ENCODE results near the gene NHSL2. TPM values are rescaled to one million over a fixed set of nuclear protein-coding genes. Genes with fewer than 3 reads are reported as not detected.

The NHSL2 gene
- total RNA-seq, 2 donors from 2014 or later = 1.3 to 3.4 TPM

- intact Hi-C loops (cut with DNase I, micrococcal nuclease) = no loop called here
- no peak for ATAC-seq
- no peak for DNase-seq
These were observed 94.4 kb downstream of the NHSL2 start for GRCh38 chrX:72005046-72005445.

- no peak for DNase-seq
- ATAC-seq = no peak
- intact Hi-C loops (cut with DNase I, micrococcal nuclease) = no loop called here
These were observed 95.8 kb downstream of the NHSL2 start for GRCh38 chrX:72006461-72006860.

GRCh38 chrX:72009731-72010130, 99.1 kb downstream of the NHSL2 start:
- intact Hi-C loops (cut with DNase I, micrococcal nuclease) = loop anchor here in 1 of 2 donors (10.0 kb wide), 1 partner anchor 115 kb away; no protein-coding TSS in a partner anchor
- DNase-seq = no peak
- no peak for ATAC-seq

- DNase-seq = no peak
- intact Hi-C loops (cut with DNase I, micrococcal nuclease) = loop anchor here in 1 of 2 donors (10.0 kb wide), 1 partner anchor 113 kb away; no protein-coding TSS in a partner anchor
- no peak for ATAC-seq
These were observed 101.1 kb downstream of the NHSL2 start for GRCh38 chrX:72011734-72012133.

- DNase-seq (no peak), ATAC-seq (no peak)
- intact Hi-C loops (cut with DNase I, micrococcal nuclease) = loop anchor here in 1 of 2 donors (10.0 kb wide), 1 partner anchor 109 kb away; no protein-coding TSS in a partner anchor
These were observed 104.7 kb downstream of the NHSL2 start for GRCh38 chrX:72015383-72015782.

GRCh38 chrX:72016881-72017783, 106.5 kb downstream of the NHSL2 start:
- ATAC-seq (no peak), DNase-seq (no peak)
- intact Hi-C loops (cut with DNase I, micrococcal nuclease) = loop anchor here in 1 of 2 donors (10.0 kb wide), 1 partner anchor 108 kb away; no protein-coding TSS in a partner anchor

GRCh38 chrX:72018277-72019112, 107.8 kb downstream of the NHSL2 start:
- DNase-seq (peak; percentile 80 to 84), ATAC-seq (peak; percentile 99)
- intact Hi-C loops (cut with DNase I, micrococcal nuclease) = loop anchor here in 1 of 2 donors (10.0 kb wide), 1 partner anchor 106 kb away; no protein-coding TSS in a partner anchor

- DNase-seq = no peak
- intact Hi-C loops (cut with DNase I, micrococcal nuclease) = loop anchor here in 1 of 2 donors (10.0 kb wide), 1 partner anchor 105 kb away; no protein-coding TSS in a partner anchor
These were observed 108.8 kb downstream of the NHSL2 start for GRCh38 chrX:72019487-72019886.

GRCh38 chrX:72020204-72020603, 109.6 kb downstream of the NHSL2 start:
- intact Hi-C loops (cut with DNase I, micrococcal nuclease) = no loop called here

More at GRCh38 chrX:72019487-72019886, 108.8 kb downstream of the NHSL2 start:
- no peak for ATAC-seq

GRCh38 chrX:72020788-72021187, 110.1 kb downstream of the NHSL2 start:
- ATAC-seq (no peak), DNase-seq (no peak)
- intact Hi-C loops (cut with DNase I, micrococcal nuclease) = no loop called here

More at GRCh38 chrX:72020204-72020603, 109.6 kb downstream of the NHSL2 start:
- DNase-seq (no peak), ATAC-seq (no peak)

- ATAC-seq = no peak
- intact Hi-C loops (cut with DNase I, micrococcal nuclease) = no loop called here
- DNase-seq = no peak
These were observed 111.3 kb downstream of the NHSL2 start for GRCh38 chrX:72021975-72022374.

- intact Hi-C loops (cut with DNase I, micrococcal nuclease) = no loop called here
- DNase-seq = no peak
These were observed 112.4 kb downstream of the NHSL2 start for GRCh38 chrX:72023071-72023470.

GRCh38 chrX:72025236-72025770, 114.7 kb downstream of the NHSL2 start:
- DNase-seq (no peak), ATAC-seq (no peak)
- intact Hi-C loops (cut with DNase I, micrococcal nuclease) = no loop called here

More at GRCh38 chrX:72023071-72023470, 112.4 kb downstream of the NHSL2 start:
- no peak for ATAC-seq

- intact Hi-C loops (cut with DNase I, micrococcal nuclease) = no loop called here
These were observed 115.8 kb downstream of the NHSL2 start for GRCh38 chrX:72026341-72027023.

GRCh38 chrX:72027024-72027913, 116.6 kb downstream of the NHSL2 start:
- intact Hi-C loops (cut with DNase I, micrococcal nuclease) = no loop called here
- ATAC-seq (no peak), DNase-seq (no peak)

More at GRCh38 chrX:72026341-72027023, 115.8 kb downstream of the NHSL2 start:
- ATAC-seq = no peak
- DNase-seq = no peak

GRCh38 chrX:72027914-72028307, 117.3 kb downstream of the NHSL2 start:
- ATAC-seq (no peak), DNase-seq (no peak)
- intact Hi-C loops (cut with DNase I, micrococcal nuclease) = no loop called here

- no peak for DNase-seq
- no peak for ATAC-seq
- intact Hi-C loops (cut with DNase I, micrococcal nuclease) = no loop called here
These were observed 118.2 kb downstream of the NHSL2 start for GRCh38 chrX:72028701-72029470.

Measured in left colon (tissue), 2 donors.